Measurements from ENCODE around the gene RGS3.

DNA sequence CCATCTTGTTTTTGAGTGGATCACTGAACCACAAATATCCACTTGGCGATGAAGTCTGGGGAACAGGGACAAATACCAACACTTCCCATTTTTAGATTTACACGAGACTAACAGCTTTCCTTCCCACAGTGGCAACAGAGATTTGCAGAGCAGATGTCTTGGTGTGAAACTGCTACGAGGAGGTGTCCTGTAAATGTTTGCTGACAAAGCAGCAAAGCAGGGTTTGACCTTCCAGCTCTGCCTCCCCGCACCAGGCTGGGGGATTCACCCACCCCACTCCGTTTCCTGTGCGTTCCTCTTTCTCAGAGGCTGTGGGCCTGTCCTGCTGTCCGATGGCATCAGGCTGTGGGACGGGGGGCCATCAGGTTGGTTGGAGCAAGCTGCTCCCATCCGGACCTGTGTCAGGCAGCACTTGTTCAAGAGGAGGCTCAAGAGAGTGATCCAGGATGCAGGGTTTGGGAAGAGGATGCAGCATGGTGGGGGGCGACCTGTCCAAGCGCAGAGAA is 693 bp upstream of the RGS3 start:
- TF ChIP-seq, protein P1, sequence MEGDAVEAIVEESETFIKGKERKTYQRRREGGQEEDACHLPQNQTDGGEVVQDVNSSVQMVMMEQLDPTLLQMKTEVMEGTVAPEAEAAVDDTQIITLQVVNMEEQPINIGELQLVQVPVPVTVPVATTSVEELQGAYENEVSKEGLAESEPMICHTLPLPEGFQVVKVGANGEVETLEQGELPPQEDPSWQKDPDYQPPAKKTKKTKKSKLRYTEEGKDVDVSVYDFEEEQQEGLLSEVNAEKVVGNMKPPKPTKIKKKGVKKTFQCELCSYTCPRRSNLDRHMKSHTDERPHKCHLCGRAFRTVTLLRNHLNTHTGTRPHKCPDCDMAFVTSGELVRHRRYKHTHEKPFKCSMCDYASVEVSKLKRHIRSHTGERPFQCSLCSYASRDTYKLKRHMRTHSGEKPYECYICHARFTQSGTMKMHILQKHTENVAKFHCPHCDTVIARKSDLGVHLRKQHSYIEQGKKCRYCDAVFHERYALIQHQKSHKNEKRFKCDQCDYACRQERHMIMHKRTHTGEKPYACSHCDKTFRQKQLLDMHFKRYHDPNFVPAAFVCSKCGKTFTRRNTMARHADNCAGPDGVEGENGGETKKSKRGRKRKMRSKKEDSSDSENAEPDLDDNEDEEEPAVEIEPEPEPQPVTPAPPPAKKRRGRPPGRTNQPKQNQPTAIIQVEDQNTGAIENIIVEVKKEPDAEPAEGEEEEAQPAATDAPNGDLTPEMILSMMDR (IDR thresholded peaks at IDR 0.05): no peak
- no peak for TF ChIP-seq POLR2A (IDR thresholded peaks at IDR 0.05)
- no peak for TF ChIP-seq EP300 (IDR thresholded peaks at IDR 0.05)

All from sigmoid colon (tissue), 4 donors.